ENCODE results near the gene NOL6. TPM values are rescaled to one million over a fixed set of nuclear protein-coding genes. Genes with fewer than 3 reads are reported as not detected.

Gene NOL6
- total and polyA plus RNA-seq, 2 experiments from 2014 or later, result 25.0 to 58.4 TPM

- no peak for TF ChIP-seq POLR2AphosphoS5 (IDR thresholded peaks at IDR 0.05; ENCODE audit: low read depth)
- no peak for TF ChIP-seq ZNF462 (CRISPR knock-in tag; IDR thresholded peaks at IDR 0.05)
Measured at GRCh38 chr9:33434317-33435105, 39.2 kb downstream of the NOL6 start (continued).

- no peak overlapping the region for H3K4me3 Mint-ChIP-seq
- Histone ChIP-seq H2AFZ (no peak overlapping the region), H3K9me2 (ENCODE audit: insufficient read depth) (no peaks in the 10 kb centered on the region), H3K79me2 (replicated peaks; ENCODE audit: insufficient read depth) (no peaks in the 10 kb centered on the region), H3K27me3 (ENCODE audit: insufficient read depth) (no peaks in the 10 kb centered on the region), H3K4me1 (ENCODE audit: insufficient read depth) (peaks cover 3% of the 10 kb centered on the region; the same call in 1 of the 2 replicates), H3K4me3 (no peak overlapping the region), H3F3A (replicated peaks; ENCODE audit: low read depth) (no peaks in the 10 kb centered on the region), H3K36me3 (ENCODE audit: insufficient read depth) (no peaks in the 10 kb centered on the region; the same call in 1 of the 2 replicates), H3K27ac (ENCODE audit: low read depth) (no peak overlapping the region), H4K20me1 (replicated peaks; ENCODE audit: insufficient read depth) (no peaks in the 10 kb centered on the region), H3K4me2 (no peak overlapping the region)
- peaks cover 2% of the 10 kb centered on the region; the same call in 1 of the 3 replicates for H3K4me1 Mint-ChIP-seq
- peaks cover 12% of the 10 kb centered on the region for H3K27me3 Mint-ChIP-seq (ENCODE audit: insufficient read depth, low read depth, poor library complexity)
- no peak for DNase-seq (ENCODE audit: low spot score)
- no peaks in the 10 kb centered on the region for H3K9me3 Mint-ChIP-seq
- ATAC-seq, result no peak
- no peak overlapping the region for H3K27ac Mint-ChIP-seq
- no peaks in the 10 kb centered on the region for H3K36me3 Mint-ChIP-seq (ENCODE audit: low read depth)
- TF ChIP-seq ZNF114 (CRISPR knock-in tag; IDR thresholded peaks at IDR 0.05) (no peak), EZH2phosphoT487 (IDR thresholded peaks at IDR 0.05; ENCODE audit: unreplicated experiment) (no peak), NANOG (IDR thresholded peaks at IDR 0.05; ENCODE audit: borderline replicate concordance) (no peak), CREB1 (CRISPR knock-in tag; IDR thresholded peaks at IDR 0.05; ENCODE audit: low read depth) (no peak), ETS1 (IDR thresholded peaks at IDR 0.05) (no peak), STAT1 (IDR thresholded peaks at IDR 0.05; ENCODE audit: unreplicated experiment) (no peak), CTCF (conservative IDR thresholded peaks at IDR 0.05; ENCODE audit: low read depth in 2 of 2) (no peak), REST (IDR thresholded peaks at IDR 0.05; ENCODE audit: unreplicated experiment) (no peak)
Measured at GRCh38 chr9:33433871-33434270, 39.9 kb downstream of the NOL6 start.

All from GM23338 (cell line).